Ovary (tissue), 9 donors: ENCODE data around the gene TCF4. TPM values are rescaled to one million over a fixed set of nuclear protein-coding genes. Genes with fewer than 3 reads are reported as not detected.

Experiments
- DNase-seq, 5 donors: peaks; one replicate each; pipeline ENCODE4 v3.0.0-alpha.2; 2019 to 2020
- H3K27ac ChIP-seq, 2 donors: fragments of 200-600 bp; one replicate each; pipeline versions ENCODE4 v1.5.1 to v1.8.0; 2019 to 2022
- H3K27me3 ChIP-seq: fragments of 200-600 bp; one replicate; pipeline ENCODE4 v1.8.0; 2022
- H3K36me3 ChIP-seq: fragments of 200-600 bp; sonication (generic); one replicate; pipeline ENCODE4 v1.5.1; 2019
- H3K4me1 ChIP-seq: one replicate; pipeline ENCODE4 v1.8.1; 2013; ENCODE audit warnings: mild to moderate bottlenecking, moderate library complexity; ENCODE audit not compliant: insufficient read depth
- H3K4me3 ChIP-seq: fragments of 200-600 bp; sonication (generic); one replicate; pipeline ENCODE4 v1.5.1; 2017
- H3K9me3 ChIP-seq, 2 donors: fragments of 200-600 bp in 1 of 2; sonication (generic) in 1 of 2; one replicate each; pipeline versions ENCODE4 v1.5.1 to v1.8.1; 2013 to 2019; ENCODE audit warnings: mild to moderate bottlenecking in 1 of 2, moderate library complexity in 1 of 2
- EP300 ChIP-seq: sonication (generic); formaldehyde crosslinking; IDR thresholded peaks from one replicate; pipeline ENCODE4 v1.6.1; 2017; ENCODE audit warnings: antibody characterized with exemption
- POLR2A ChIP-seq: fragments of 450-650 bp; IDR thresholded peaks from one replicate; pipeline ENCODE4 v1.6.1; 2017; ENCODE audit warnings: antibody characterized with exemption, mild to moderate bottlenecking, moderate library complexity
- WGBS, 3 donors: extraction: QIAGEN DNeasy Blood & Tissue Kit in 1 of 3; methylation state at CpG; one replicate each; pipeline versions ENCODE4 v1.1.5 to v1.1.7; 2013 to 2017; 5-methylcytosine and 5-hydroxymethylcytosine counted together
- intact Hi-C, 4 donors: fragments of 100-400 bp; cut with DNase I; formaldehyde crosslinking; loops; one replicate each; pipeline versions ENCODE4 v1.11.0 to v1.15.1; 2022 to 2023
- polyA plus RNA-seq, 2 donors: library from polyadenylated mRNA; stranded (reverse); fragments of 200-250 nt in 1 of 2; fragments of 350-450 nt in 1 of 2; fragmentation: Illumina TruSeq in 1 of 2; extraction: RNeasy Lipid Tissue Mini Kit (QIAGEN cat#74804) in 1 of 2; gene quantifications; one replicate each; pipeline ENCODE4 v1.2.3, GENCODE V29; 2013 to 2014
- total RNA-seq, 7 donors: library from RNA; depleted of rRNA in 2 of 7; stranded (reverse); fragments of >200 nt in 2 of 7; fragmentation: NEBNext Ultra II Directional in 3 of 7; extraction: Animal tissue kit (Norgen Biotek cat#: 25700) in 3 of 7; gene quantifications; one replicate each; pipeline versions ENCODE4 v1.1.0 to v1.2.4, GENCODE V29; 2016 to 2023
- TF ChIP-seq, protein P1 (sequence below), 3 donors: fragments of 450-650 bp in 2 of 3; fragments of 200-600 bp in 1 of 3; IDR thresholded peaks; one replicate each; pipeline versions ENCODE4 v1.5.1 to v1.8.0; 2016 to 2022; ENCODE audit warnings: antibody characterized with exemption in 3 of 3, mild to moderate bottlenecking in 1 of 3
- donor health status: DM: no; HTN: no; CAD: no; lungs with moderate emphysema.
- donor health status: DM: no; HTN: no; CAD: no.
- donor health status: Bipolar disorder and iron deficiency.
- donor health status: DM: yes; HTN: yes; CAD: no.
- donor health status: DM: no; HTN: no; CAD: no.
- donor health status: DM: yes; HTN: yes; CAD: no.

Gene TCF4
- total and polyA plus RNA-seq, 9 donors = 36.5 to 131 (median 112) TPM

DNA sequence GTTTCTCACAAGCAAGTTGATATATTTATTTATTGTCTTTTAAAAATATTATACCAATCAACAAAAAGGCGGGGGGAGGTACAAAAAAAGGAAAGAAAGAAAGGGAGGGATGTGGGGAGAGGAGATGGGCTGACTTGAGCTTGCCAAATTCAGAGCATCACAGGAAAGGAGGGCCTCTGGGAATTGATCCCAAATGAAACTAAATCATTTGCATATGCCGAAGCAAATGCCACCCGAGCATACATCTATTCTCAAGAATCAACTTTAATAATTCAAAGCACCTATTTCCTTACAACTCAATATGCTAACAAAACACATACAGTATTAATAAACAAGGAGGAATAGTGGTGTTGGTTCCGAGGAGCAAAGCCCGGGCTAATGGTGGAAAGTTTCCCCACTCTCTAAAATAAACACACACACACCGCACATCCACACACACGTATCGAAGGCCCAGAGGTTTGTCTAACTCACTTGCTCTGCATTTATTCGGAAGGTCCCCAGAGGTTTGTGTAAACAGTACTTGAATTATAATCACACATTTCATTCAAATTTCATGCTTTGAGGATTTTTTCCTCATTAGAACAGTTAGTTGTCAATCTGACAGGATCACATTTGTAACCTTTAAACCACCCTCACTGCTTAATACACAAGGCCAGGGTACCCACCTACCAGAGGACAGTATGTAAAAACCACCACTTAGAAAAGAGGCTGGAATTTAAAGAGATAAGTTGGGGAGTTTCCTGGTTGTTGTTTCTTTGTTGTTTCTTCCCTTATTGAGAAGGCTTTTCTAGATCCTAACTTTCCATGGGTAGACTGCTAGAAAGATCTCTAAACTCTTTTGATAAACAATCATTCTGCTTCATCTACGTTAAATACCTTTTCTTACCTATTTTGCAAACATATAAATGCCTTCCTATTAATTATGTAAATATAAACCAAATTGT is 264.7 kb downstream of the TCF4 start:
- Histone ChIP-seq H3K27me3 (no peaks in the 10 kb centered on the region), H3K9me3 (no peaks in the 10 kb centered on the region), H3K36me3 (no peaks in the 10 kb centered on the region), H3K27ac (peak overlapping the region; percentile 96 to 97), H3K4me1 (peaks cover 3% of the 10 kb centered on the region), H3K4me3 (peak overlapping the region; percentile 54)
- intact Hi-C loops = loop anchor here in 3 of 4 donors (5.0 to 10.0 kb wide), 4 partner anchors 76 to 261 kb away; partner anchors contain the start of gene TCF4 (in 1 of the 3)
- TF ChIP-seq EP300 (no peak), POLR2A (no peak)
- TF ChIP-seq, protein P1, sequence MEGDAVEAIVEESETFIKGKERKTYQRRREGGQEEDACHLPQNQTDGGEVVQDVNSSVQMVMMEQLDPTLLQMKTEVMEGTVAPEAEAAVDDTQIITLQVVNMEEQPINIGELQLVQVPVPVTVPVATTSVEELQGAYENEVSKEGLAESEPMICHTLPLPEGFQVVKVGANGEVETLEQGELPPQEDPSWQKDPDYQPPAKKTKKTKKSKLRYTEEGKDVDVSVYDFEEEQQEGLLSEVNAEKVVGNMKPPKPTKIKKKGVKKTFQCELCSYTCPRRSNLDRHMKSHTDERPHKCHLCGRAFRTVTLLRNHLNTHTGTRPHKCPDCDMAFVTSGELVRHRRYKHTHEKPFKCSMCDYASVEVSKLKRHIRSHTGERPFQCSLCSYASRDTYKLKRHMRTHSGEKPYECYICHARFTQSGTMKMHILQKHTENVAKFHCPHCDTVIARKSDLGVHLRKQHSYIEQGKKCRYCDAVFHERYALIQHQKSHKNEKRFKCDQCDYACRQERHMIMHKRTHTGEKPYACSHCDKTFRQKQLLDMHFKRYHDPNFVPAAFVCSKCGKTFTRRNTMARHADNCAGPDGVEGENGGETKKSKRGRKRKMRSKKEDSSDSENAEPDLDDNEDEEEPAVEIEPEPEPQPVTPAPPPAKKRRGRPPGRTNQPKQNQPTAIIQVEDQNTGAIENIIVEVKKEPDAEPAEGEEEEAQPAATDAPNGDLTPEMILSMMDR (IDR thresholded peaks at IDR 0.05) = no peak
- DNase-seq = peak in 1 of 5 donors; percentile 18
- WGBS, 3 donors = 14 to 24% (median 18%) methylated on average over 10 of the region's 10 CpGs

DNA sequence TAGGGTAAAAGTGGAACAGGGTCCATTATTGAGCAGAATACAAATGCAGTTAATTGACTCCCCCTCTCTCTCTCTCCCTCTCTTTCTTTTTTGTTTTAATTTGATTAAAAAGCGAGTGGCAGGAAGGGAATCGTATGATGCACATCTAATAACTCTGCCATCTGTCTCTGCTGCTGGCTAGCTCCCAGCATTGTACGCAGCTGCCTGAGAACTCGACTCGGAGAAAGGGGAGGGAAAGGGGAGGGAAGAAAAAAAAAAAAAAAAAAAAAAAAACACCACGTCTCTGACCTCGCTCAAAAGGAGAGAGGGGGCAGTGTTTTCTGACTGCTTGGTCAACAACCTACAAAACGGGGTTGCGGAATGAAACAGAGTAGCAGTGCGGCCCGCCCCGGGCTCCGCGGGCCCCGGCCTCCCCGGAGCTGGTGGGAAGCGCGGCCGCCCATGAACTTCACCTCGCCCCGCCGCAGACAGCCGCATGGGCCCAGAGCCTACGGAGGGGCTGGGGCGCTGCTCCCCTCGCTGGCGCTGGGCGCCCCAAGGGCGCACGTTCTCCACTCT is 265.7 kb downstream of the TCF4 start:
- H3K27ac ChIP-seq = peak overlapping the region; percentile 96 to 97
- no peaks in the 10 kb centered on the region for H3K9me3 ChIP-seq
- DNase-seq = peak; percentile 80 to 90 (median 86)
- WGBS, 3 donors = 0 to 1% (median 1%) methylated on average over 30 of the region's 30 CpGs
- H3K36me3 ChIP-seq = no peaks in the 10 kb centered on the region
- TF ChIP-seq, protein P1 (IDR thresholded peaks at IDR 0.05) = peak in 1 of 3 donors; percentile 14
- TF ChIP-seq EP300 (no peak), POLR2A (peak; percentile 45)
- H3K4me3 ChIP-seq = peak overlapping the region; percentile 54
- no peaks in the 10 kb centered on the region for H3K27me3 ChIP-seq
- intact Hi-C loops = loop anchor here in 3 of 4 donors (5.0 to 10.0 kb wide), 4 partner anchors 75 to 263 kb away; partner anchors contain the start of gene TCF4 (in 1 of the 3)
- peaks cover 3% of the 10 kb centered on the region for H3K4me1 ChIP-seq

DNA sequence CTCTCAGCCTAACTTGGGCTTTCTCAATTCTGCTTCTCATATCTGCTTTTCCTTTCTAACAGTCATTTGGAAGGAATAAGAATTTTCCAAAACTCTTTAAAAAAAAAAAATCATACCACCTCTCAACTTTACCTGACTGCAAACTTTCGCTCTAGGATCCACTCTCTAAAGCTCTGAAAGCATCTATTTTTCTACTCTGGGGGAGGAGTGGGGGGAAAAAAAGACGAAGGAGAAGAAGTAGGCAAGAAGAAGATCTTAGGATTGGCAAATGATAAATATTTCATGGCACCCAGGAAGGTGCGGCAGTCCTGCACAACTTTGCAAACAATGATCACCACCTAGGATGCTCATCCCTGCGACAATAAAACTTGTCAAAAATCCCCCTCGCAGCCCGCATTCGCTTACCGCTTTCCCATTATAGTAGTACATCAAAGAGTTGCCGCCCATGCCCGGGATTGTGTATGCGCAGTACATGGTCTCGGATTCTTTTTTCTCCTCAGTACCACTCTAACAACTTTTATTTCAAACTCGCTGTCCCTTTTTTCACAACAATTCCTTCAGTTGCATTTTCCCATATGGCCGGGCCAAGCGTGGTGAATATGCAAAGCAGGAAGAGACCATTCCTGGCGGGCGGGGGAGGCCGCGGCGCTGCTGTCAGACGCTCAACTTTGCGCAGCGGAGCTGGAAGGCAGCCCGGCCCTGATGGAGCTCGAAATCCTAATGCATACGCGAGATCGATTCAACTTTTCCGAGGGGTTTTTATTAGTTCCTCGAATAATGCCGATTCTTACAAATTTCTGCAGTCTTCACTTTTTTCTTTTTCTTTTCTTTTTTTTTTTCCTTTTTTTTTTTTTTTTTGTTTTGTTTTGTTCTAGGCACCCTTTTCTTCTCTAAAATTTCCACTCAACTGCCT is 266.5 kb downstream of the TCF4 start:
- intact Hi-C loops = loop anchor here in 3 of 4 donors (5.0 to 10.0 kb wide), 4 partner anchors 74 to 263 kb away; partner anchors contain the start of gene TCF4 (in 1 of the 3)
- TF ChIP-seq EP300 (no peak), POLR2A (no peak)
- TF ChIP-seq, protein P1 (IDR thresholded peaks at IDR 0.05) = no peak
- Histone ChIP-seq H3K4me1 (peaks cover 3% of the 10 kb centered on the region), H3K27me3 (no peaks in the 10 kb centered on the region), H3K9me3 (no peaks in the 10 kb centered on the region), H3K4me3 (peak overlapping the region; percentile 54), H3K27ac (peak overlapping the region; percentile 96 to 97), H3K36me3 (no peaks in the 10 kb centered on the region)
- WGBS, 3 donors = 0% methylated on average over 31 of the region's 31 CpGs
- DNase-seq = peak; percentile 90 to 94 (median 91)
